GM12878 (cell line): ENCODE data around the gene AEBP2. TPM values are rescaled to one million over a fixed set of nuclear protein-coding genes. Genes with fewer than 3 reads are reported as not detected.

Source experiments
- ATAC-seq: fragments of 200-7000 bp; cut with Tn5 transposase; 3 replicates; pipeline ENCODE4 v1.9.1; 2020; ENCODE audit warnings: mild to moderate bottlenecking, moderate library complexity
- BruUV-seq: library from RNA; stranded (reverse); fragments of 400-500 nt; replicated peaks from 2 replicates; lab custom pipeline; 2021; lab: Mats Ljungman, UMichigan
- CTCF ChIA-PET: fragments of 300-600 bp; sonication (Branson Sonifier 250); formaldehyde crosslinking; extraction: SDS; loops from one replicate; lab custom pipeline; 2021; ENCODE audit warnings: inconsistent platforms; lab: Yijun Ruan, JAX
- POLR2A ChIA-PET: fragments of 350-600 bp; formaldehyde crosslinking; extraction: SDS; loops from one replicate; lab custom pipeline; 2021; ENCODE audit warnings: inconsistent platforms; lab: Charles Lee
- RAD21 ChIA-PET: fragments of 300-600 bp; sonication (Branson Sonifier 250); formaldehyde crosslinking; loops from one replicate; lab custom pipeline; 2023; ENCODE audit warnings: antibody characterized with exemption; ENCODE audit not compliant: unreplicated experiment; lab: Charles Lee
- SMC1A ChIA-PET: fragments of 300-600 bp; sonication (Branson Sonifier 250); formaldehyde crosslinking; loops from one replicate; lab custom pipeline; 2023; ENCODE audit not compliant: unreplicated experiment, uncharacterized antibody; lab: Charles Lee
- DNase-seq: peaks from one replicate; pipeline ENCODE4 v3.0.0-alpha.2; 2011; ENCODE audit warnings: low read depth, low spot score
- FAIRE-seq: peaks from 3 replicates; lab custom pipeline; 2011; peaks lifted over from hg19 to GRCh38; lab: Jason Lieb, UNC
- H2AFZ ChIP-seq: 2 replicates; pipeline ENCODE4 v1.6.0; 2011; ENCODE audit warnings: low read depth, low read length, control low read depth; ENCODE audit not compliant: control insufficient read depth
- H3K27ac ChIP-seq: 2 replicates; pipeline ENCODE4 v1.5.1; 2011; ENCODE audit warnings: control low read depth; ENCODE audit not compliant: control insufficient read depth, insufficient read depth
- H3K27me3 ChIP-seq, 2 experiments: replicated peaks in 1 of 2; 2 replicates each; pipeline versions ENCODE4 v1.6.0 to v1.6.1; 2011; ENCODE audit warnings: low read length in 1 of 2; ENCODE audit not compliant: control insufficient read depth in 2 of 2, insufficient read depth in 2 of 2
- H3K36me3 ChIP-seq, 2 experiments: 2 replicates each; pipeline ENCODE4 v1.5.1; 2011; ENCODE audit warnings: low read length in 1 of 2; ENCODE audit not compliant: control insufficient read depth in 2 of 2, insufficient read depth in 2 of 2
- H3K4me1 ChIP-seq: 2 replicates; pipeline ENCODE4 v1.6.1; 2011; ENCODE audit warnings: mild to moderate bottlenecking, low read length, moderate library complexity, mixed read lengths; ENCODE audit not compliant: control insufficient read depth, insufficient read depth
- H3K4me2 ChIP-seq: 2 replicates; pipeline ENCODE4 v1.6.0; 2011; ENCODE audit warnings: control low read depth; ENCODE audit not compliant: control insufficient read depth, insufficient read depth
- H3K4me3 ChIP-seq: fragments of 200-600 bp; sonication (generic); 2 replicates; pipeline ENCODE4 v1.5.1; 2016
- H3K79me2 ChIP-seq: 2 replicates; pipeline ENCODE4 v1.6.0; 2011; ENCODE audit warnings: low read length; ENCODE audit not compliant: control insufficient read depth, insufficient read depth
- H3K9ac ChIP-seq: 2 replicates; pipeline ENCODE4 v1.8.0; 2011; ENCODE audit warnings: low read length, control low read depth, mixed read lengths; ENCODE audit not compliant: control insufficient read depth, insufficient read depth
- H3K9me3 ChIP-seq: replicated peaks from 3 replicates; pipeline ENCODE4 v1.5.1; 2011; ENCODE audit warnings: mild to moderate bottlenecking, low read length; ENCODE audit not compliant: control insufficient read depth, insufficient read depth
- H4K20me1 ChIP-seq: 2 replicates; pipeline ENCODE4 v1.6.0; 2011; ENCODE audit not compliant: control insufficient read depth, insufficient read depth
- CBX5 ChIP-seq: sonication (generic); IDR thresholded peaks from 2 replicates; pipeline ENCODE4 v1.6.1; 2016; ENCODE audit warnings: low read depth, moderate library complexity, mild to moderate bottlenecking, inconsistent platforms
- FOXM1 ChIP-seq: IDR thresholded peaks from 2 replicates; pipeline ENCODE4 v1.6.1; 2012; ENCODE audit warnings: low read depth, mild to moderate bottlenecking, inconsistent platforms, low read length, moderate library complexity
- IRF4 ChIP-seq: IDR thresholded peaks from 2 replicates; pipeline ENCODE4 v1.6.1; 2011; ENCODE audit warnings: low read depth, low read length
- TCF3 ChIP-seq: IDR thresholded peaks from 2 replicates; pipeline ENCODE4 v1.6.1; 2012; ENCODE audit warnings: low read depth, mild to moderate bottlenecking, low read length, borderline replicate concordance; ENCODE audit not compliant: insufficient read depth
- WGBS: methylation state at CpG from one replicate; pipeline ENCODE4 v1.1.6; 2016; ENCODE audit warnings: low lambda C conversion rate; ENCODE audit not compliant: insufficient replicate concordance, insufficient coverage; ENCODE audit errors: missing lambda C conversion rate; 5-methylcytosine and 5-hydroxymethylcytosine counted together
- in situ Hi-C: fragments of 300-500 bp; cut with MboI; formaldehyde crosslinking; loops from 9 replicates; pipeline ENCODE4 v1.14.3; 2018; ENCODE audit warnings: mixed read lengths
- intact Hi-C: fragments of 100-400 bp; cut with micrococcal nuclease; formaldehyde crosslinking; loops from one replicate; pipeline ENCODE4 v1.14.2; 2022; ENCODE audit not compliant: unreplicated experiment
- polyA plus RNA-seq, 11 experiments: library from polyadenylated mRNA; depleted of rRNA in 4 of 11; unstranded in 6 of 11; stranded (reverse) in 5 of 11; fragments of >200 nt; fragmentation: Nextera tagmentation in 4 of 11; fragmentation: Illumina TruSeq in 1 of 11; extraction: Ambion mirVana in 4 of 11; extraction: Trizol in 1 of 11; gene quantifications; 1 replicate in 1 of 11; 2 replicates in 10 of 11; pipeline versions ENCODE4 v1.2.1 to v1.2.3, GENCODE V29; 2011 to 2016; ENCODE audit warnings: inconsistent platforms in 2 of 11, missing spikeins in 2 of 11, low read depth in 1 of 11
- total RNA-seq, 4 experiments: library from RNA; depleted of rRNA in 3 of 4; stranded (reverse); fragments of >200 nt in 3 of 4; fragmentation: Illumina TruSeq in 1 of 4; extraction: Trizol in 1 of 4; gene quantifications; 2 replicates each; pipeline versions ENCODE4 v1.2.1 to v1.2.3, GENCODE V29; 2013 to 2021
- TF ChIP-seq, protein P1 (sequence below): fragments of 450-650 bp; IDR thresholded peaks from 2 replicates; pipeline ENCODE4 v1.6.1; 2017; ENCODE audit warnings: borderline replicate concordance

The AEBP2 gene
- total and polyA plus RNA-seq, 10 of the 15 experiments (the other 5 are each of a cell fraction or from before 2014, with no cell fraction given): 17.6 to 126 (median 44.8) TPM

DNA sequence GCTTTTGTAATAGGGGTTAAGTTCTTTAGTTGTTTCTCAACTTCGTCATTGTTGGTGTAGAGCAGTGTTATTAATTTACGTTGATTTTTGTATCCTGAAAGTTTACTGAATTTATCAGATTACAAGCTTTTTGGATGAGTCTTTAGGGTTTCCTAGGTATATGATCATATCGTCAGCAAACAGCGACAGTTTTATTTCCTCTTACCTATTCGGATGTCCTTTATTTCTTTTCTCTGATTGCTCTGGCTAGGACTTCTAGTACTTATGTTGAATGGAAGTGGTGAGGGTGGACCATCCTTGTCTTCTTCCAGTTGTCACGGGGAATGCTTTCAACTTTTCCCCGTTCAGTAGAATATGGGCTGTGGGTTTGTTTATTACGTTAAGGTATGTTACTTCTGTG, 37.8 kb downstream of the AEBP2 start (continued):
- TF ChIP-seq, protein P1, sequence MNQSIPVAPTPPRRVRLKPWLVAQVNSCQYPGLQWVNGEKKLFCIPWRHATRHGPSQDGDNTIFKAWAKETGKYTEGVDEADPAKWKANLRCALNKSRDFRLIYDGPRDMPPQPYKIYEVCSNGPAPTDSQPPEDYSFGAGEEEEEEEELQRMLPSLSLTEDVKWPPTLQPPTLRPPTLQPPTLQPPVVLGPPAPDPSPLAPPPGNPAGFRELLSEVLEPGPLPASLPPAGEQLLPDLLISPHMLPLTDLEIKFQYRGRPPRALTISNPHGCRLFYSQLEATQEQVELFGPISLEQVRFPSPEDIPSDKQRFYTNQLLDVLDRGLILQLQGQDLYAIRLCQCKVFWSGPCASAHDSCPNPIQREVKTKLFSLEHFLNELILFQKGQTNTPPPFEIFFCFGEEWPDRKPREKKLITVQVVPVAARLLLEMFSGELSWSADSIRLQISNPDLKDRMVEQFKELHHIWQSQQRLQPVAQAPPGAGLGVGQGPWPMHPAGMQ: no peak
- TF ChIP-seq TCF3: no peak
- no peak for TF ChIP-seq IRF4

DNA sequence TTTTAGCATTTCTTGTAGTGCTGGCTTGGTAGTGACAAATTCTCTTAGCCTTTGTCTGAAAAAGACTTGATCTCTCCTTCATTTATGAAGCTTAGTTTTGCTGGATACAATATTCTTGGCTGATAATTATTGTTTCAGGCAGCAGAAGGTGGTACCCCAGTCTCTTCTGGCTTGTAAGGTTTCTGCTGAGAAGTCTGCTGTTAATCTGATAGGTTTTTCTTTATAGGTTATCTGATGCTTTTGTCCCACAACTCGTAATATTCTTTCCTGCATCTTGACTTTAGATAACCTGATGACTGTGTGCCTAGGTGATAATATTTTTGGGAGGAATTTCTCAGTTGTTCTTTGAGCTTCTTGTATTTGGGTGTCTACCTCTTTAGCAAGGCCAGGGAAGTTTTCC, 41.2 kb downstream of the AEBP2 start:
- H3K9me3 ChIP-seq: peaks cover 15% of the 10 kb centered on the region
- no peaks in the 10 kb centered on the region for H4K20me1 ChIP-seq
- WGBS: 89% methylated on average over 1 of the region's 1 CpG
- no TSS peak for BruUV-seq
- RAD21 ChIA-PET: no interaction called here
- intact Hi-C loops: loop anchor here (10.0 kb wide), 1 partner anchor 96 kb away; no protein-coding TSS in a partner anchor
- H3K79me2 ChIP-seq: peaks cover 55% of the 10 kb centered on the region
- in situ Hi-C loops: no loop called here
- CTCF ChIA-PET: interaction anchor here (0.6 kb wide), 1 partner anchor 470 kb away, joined by 3 read pairs; no protein-coding TSS in a partner anchor
- no peak overlapping the region for H3K4me2 ChIP-seq
- H3K27me3 ChIP-seq: no peaks in the 10 kb centered on the region
- H3K4me3 ChIP-seq: no peak overlapping the region
- TF ChIP-seq CBX5 (0 out of 2 replicates have a peak, but pooled peaks have one; percentile 50), FOXM1 (no peak)
- DNase-seq (no peak), ATAC-seq (no peak), FAIRE-seq (no peak)
- POLR2A ChIA-PET: interaction anchor here (0.6 kb wide), 2 partner anchors 12 to 47 kb away, joined by 3 read pairs; no protein-coding TSS in a partner anchor
- SMC1A ChIA-PET: interaction anchor here (1.0 kb wide), 1 partner anchor 21 kb away, joined by 3 read pairs; no protein-coding TSS in a partner anchor
- H2AFZ ChIP-seq: no peak overlapping the region
- H3K9ac ChIP-seq: no peak overlapping the region
- H3K27ac ChIP-seq: no peak overlapping the region
- peaks cover 19% of the 10 kb centered on the region for H3K4me1 ChIP-seq
- peaks cover 2 to 15% of the 10 kb centered on the region in 2 experiments; a peak in 3 of 4 replicates for H3K36me3 ChIP-seq
